GM18508 (cell line): ENCODE results near the gene MTMR11.
"Not testable (repeated sequence)": the region's sequence is repeated elsewhere in the genome, so short reads cannot be mapped to it uniquely, and the experiment has no call there.

ENCODE experiments used
- ATAC-seq: cut with Tn5 transposase; IDR thresholded peaks from one replicate; pipeline ENCODE4 v1.9.1; 2021; ENCODE audit warnings: moderate number of reproducible peaks; ENCODE audit not compliant: insufficient read depth, unreplicated experiment

Gene MTMR11, protein sequence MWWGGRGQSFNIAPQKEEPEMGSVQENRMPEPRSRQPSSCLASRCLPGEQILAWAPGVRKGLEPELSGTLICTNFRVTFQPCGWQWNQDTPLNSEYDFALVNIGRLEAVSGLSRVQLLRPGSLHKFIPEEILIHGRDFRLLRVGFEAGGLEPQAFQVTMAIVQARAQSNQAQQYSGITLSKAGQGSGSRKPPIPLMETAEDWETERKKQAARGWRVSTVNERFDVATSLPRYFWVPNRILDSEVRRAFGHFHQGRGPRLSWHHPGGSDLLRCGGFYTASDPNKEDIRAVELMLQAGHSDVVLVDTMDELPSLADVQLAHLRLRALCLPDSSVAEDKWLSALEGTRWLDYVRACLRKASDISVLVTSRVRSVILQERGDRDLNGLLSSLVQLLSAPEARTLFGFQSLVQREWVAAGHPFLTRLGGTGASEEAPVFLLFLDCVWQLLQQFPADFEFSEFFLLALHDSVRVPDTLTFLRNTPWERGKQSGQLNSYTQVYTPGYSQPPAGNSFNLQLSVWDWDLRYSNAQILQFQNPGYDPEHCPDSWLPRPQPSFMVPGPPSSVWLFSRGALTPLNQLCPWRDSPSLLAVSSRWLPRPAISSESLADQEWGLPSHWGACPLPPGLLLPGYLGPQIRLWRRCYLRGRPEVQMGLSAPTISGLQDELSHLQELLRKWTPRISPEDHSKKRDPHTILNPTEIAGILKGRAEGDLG

DNA sequence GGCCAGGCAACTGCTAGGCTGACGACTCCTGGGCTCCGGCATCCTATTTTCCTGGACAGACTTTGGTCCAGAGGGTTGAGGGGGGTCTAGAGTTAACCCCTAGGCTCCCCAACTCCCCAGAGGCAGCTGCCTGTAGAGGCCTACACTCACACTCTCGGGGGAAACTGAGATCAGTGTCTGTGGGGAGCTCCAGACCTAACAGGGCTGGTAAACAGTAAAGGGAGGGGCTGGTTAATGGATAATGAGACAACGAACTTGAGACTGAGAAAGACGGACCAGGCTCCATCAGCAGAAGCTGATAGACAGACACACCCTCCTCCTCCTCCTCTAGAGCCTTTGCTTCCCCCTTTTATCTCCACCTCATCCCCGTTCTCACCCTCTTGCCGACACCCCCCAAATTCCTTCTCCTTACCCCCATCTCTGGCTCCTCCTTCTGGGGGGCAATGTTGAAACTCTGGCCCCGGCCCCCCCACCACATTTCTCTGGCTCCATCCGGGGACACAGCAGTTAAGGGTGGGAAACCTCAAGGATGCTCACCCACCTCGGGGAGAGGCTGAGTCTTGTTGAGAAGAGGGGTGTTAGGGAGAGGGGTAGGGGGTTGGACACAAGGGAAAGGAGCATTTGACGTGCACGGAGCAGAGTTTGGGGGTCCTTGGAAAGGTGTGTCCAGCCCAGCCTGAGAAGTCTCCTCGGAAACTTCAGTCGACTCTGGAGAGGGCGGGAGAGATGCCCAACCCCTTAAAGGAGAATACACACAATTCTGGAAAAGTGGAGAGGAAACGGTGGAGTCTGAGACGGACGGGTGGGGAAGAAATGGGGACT lies at the start of gene MTMR11:
Gene MTMR11, minus strand, starts transcription at position 710 of the 822 bp plus-strand sequence. Its CDS starts 232 bp downstream, at position 478.
- no peak for ATAC-seq

DNA sequence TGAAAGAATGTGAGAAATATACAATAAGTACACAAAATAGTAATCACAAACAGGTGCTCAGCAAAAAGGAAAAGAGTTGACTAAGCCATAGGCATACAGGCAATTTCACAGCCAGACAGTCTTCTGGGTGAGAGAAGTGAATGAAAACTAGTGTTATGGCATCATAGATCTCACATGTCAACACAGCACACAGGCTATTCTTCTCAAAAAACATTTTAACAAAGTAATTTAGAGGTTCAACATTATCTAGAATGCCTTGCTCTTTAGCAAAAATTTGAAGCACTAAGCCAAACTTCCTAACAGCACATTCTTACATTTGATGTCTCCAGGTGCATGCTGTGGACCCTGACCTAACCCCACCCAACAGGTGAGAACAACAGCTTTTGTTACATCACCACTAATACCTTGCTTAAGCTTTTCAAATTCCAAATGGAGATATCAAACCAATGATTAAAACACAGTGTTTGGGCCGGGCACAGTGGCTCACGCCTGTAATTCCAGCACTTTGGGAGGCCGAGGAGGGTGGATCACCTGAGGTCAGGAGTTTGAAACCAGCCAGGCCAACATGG lies 43.4 kb upstream of the MTMR11 start:
- ATAC-seq = no peak

DNA sequence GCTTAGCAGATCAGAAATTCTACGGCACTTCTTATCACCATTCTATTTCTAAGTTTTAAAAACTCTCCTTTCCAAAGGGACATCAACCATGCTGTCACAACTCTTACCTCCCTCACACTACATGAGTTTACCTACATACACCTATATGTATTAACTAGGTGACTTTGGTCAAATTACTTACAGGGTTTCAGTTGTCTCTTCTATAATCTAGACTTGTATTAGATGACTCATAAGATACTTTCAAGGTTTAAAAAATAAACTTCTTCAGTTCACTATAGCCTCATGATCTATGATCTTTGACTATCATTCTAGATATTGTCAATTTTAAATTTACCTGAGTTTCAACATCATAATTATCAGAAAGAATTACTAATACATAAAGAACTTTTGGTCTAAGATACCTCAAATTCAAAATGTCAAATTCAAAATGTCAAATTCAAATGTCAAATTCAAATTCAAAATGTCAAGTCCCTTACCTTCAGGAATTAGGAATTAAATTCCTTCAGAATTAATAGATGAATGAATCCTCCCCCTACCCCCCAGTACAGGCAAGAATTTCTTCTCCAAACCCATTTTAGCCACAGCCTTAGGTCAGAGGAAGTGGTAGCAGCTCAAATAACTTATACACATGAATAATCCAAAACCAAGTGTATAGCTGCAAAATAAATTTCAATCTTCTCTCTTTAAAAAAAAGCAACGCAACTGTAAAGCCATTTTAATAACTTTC lies 42.7 kb upstream of the MTMR11 start:
- ATAC-seq = no peak

DNA sequence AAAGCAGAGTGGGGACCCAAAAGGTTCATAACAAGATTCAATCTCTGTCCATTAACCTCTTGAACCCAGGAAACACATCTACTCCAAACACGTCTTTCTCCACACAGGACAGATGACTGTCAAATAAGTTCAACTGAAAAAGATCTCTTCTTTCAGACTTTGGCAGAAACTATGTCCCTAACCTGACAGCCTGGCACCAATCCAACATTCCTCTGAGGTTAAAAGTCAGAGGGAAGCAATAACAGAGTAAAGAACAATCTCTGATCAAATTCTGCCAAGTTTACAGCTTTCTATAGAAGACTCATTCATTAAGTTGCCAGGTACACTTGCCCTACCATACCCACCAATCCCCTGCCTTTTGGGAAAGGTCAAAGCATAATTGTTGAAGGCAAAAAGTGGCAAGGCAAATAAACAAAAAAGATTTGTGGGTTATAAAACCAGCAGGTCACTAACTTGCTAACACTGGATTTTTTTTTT lies 41.9 kb upstream of the MTMR11 start:
- no peak for ATAC-seq

DNA sequence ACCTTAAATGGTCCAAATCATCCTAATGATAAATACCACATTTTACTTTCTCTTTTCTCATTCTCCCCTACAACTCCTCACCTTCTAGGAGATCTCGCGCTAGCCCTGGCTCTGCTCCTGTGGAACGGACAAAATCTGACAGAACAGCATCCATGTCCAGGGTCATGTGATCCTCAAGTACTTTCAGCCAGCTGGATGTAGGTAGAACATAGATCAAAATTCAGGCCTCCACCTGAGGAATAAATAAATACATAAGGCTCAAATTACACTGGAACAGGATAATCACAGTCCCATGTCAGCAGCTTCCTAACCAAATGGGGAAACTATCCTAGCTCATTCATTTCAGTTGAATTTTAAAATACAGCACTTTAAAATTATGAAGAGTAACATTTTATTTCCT lies 40.7 kb upstream of the MTMR11 start:
- no peak for ATAC-seq

DNA sequence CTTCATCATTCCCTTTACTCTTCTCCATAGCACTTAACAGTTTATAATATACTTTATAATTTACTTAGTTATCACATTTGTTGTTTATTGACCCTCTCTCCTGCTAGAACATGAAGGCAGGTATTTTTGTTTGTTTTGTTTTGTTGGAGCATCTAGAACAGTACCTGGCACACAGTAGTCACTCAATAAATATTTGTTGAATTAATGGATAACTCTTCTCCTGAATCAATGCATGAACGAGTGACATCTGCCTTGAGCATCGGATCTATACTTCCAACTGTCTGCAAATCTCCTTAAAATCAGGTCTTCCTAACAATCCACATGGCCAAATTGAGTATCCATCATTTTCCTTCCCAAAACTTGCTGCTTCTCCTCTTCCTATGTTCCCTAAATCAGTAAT lies 35.9 kb upstream of the MTMR11 start:
- ATAC-seq = no peak

DNA sequence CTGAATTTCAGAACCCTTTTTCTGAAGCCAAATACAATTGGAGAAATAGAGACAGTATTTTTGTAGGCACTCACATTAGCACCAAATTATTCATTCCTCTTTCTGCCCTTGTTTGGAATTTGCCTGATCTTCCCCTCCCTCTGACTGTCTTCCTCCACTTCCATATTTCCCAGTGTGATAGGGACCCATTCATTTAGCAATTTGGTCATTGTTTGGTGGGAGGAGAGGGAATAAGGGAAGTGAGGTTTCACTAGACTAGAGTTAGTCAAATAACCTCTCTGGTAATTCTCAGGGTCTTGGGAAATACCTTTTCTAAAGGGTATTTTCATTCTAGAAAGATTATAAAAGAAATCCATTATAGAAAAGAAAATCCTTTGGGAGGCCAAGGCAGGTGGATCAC lies 31.0 kb upstream of the MTMR11 start:
- ATAC-seq = no peak

DNA sequence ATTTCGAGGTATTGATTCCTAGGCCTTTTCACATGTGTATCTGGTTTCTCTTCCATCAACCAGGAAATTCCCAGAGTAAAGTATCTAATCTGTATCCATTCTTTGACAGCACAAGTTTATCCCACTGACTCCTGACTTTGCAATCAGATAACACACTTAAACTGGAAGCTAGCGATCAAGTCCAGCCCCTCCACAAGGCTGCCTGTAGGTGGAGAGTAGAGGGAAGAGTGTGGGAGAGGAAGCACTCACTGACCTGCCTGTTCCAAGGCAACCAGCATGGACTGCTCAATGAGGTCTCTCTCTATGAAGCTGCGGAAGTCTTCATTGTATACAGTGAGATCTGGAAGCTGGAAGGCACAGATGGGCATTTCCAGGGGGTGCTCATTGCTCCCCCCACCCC lies 30.4 kb upstream of the MTMR11 start:
- no peak for ATAC-seq

DNA sequence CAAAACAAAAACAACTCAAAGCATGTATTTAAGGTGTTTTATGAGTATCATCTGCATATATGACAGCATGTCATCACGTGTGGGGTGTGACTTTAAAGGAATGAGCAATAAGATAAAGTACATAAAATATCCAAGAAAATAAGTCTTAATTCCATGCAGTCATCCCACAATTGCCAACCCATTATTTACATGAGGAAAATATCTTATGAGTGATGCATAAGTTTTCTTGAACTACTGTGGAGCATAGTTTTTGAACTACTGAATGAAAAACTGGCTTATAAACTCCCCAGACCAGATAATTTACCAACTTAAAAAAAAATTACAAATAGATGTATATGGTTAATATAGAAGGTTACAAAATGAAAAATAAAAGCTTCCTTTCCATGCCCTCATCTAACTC lies 29.7 kb upstream of the MTMR11 start:
- ATAC-seq = no peak

DNA sequence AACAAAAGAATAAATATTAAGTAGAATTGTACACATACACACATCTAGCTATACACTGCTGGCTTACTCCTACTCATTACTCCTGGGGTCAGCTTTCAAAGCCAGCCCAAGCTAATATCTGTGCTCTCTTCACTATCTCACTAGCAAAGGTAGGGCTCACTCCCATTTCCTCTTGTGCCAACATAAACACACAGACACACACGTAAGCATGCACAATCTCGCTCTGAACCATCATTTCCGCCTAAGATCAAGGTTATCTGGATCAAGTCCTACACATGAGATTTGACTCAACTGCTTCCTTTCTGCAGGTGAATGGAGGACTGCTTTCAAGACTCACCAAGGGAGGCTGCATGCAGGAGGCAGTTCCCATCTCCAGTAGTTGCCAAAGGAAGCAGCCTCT lies 28.8 kb upstream of the MTMR11 start:
- no peak for ATAC-seq

DNA sequence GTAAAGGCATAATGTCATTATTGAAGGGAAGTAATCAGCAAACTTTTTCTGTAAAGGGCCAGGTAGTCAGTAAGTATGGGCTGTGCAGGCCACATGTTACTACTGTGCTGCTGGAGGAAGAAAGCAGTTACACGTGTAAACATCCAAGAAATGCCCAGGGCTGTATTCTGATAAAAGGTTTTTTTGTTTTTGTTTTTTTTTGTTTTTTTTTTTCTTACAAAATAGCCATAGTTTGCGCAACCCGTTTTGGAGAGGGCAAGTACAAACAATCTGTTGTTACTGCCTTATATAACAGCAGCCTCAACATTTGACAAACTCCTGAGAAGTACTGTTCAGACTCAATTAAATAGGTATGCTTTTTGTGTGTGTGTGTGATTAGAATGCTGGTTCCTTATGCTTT lies 26.7 kb upstream of the MTMR11 start:
- no peak for ATAC-seq

DNA sequence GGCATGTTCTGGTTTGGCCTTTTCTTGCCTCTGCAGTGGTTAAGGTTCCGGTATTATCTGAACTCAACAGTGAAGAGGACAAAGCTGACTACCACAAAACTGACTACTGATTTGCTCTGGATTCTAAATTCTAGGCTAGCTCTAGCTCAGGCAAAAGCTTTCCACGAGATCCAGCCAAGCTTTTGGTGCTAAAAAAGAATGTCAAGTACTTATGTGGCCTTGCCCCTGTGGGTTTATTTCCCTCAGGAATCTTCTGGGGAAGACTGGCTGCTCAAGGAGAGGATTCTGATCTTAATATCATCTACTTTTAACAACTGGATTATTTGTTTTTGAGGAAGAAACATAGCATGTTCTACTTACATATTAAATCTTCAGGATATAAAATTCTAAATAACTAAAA lies 26.1 kb upstream of the MTMR11 start:
- no peak for ATAC-seq

DNA sequence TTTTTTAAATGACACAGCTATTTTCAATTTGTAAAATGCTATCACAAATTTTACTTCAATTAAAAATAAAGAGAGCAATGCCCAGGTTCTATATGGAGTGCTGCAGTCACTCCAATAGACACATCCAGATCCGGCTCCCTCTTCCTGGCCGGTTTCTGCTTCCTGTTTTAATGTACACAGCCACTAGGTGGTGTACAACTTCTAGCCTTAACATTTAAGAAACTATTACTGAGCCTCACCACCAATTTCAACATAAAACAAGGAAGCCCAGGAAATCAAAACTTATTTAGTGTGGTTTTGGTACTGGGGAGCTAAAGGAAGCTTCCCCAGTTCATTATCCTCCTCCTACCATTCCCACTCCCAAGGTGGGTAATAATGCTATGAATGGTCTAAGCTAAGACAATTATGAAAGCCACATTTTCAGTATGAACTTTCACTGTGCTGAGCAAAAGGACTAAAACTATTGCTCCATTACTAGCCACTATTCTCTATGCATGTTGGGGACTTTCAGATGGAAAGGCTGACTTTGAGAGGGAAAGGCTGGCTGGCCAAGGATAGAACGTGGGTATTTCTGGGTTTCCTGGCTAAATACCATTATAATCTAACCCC lies 25.5 kb upstream of the MTMR11 start:
- ATAC-seq = no peak

DNA sequence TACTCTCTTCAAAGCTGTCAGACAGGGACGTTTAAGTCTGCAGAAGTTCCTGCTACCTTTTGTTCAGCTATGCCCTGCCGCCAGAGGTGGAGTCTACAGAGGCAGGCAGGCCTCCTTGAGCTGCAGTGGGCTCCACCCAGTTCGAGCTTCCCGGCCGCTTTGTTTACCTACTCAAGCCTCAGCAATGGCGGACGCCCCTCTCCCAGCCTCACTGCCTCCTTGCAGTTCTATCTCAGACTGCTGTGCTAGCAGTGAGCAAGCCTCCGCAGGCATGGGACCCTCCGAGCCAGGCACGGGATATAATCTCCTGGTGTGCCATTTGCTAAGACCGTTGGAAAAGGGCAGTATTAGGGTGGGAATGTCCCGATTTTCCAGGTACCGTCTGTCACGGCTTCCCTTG lies 20.9 kb upstream of the MTMR11 start:
- not testable (repeated sequence) for ATAC-seq

DNA sequence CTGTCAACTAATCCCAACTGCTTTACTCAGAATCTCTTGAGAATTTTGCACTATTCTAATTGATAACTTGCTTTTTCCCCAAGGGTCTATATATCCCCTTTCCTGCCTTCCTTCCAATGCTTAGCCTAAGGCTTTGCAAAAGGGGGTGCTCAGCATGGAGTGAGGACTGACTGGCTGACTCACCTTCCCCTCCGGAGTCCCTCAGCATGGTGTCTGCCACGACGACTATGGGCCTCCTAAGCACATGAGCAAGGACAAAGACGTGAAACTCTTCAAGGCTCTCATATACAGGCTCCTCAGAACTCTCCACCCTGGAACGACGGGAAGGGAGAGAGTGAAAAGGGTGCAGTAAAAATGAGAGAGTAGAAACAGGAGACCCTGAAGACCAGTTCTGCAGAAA lies 13.2 kb upstream of the MTMR11 start:
- no peak for ATAC-seq

DNA sequence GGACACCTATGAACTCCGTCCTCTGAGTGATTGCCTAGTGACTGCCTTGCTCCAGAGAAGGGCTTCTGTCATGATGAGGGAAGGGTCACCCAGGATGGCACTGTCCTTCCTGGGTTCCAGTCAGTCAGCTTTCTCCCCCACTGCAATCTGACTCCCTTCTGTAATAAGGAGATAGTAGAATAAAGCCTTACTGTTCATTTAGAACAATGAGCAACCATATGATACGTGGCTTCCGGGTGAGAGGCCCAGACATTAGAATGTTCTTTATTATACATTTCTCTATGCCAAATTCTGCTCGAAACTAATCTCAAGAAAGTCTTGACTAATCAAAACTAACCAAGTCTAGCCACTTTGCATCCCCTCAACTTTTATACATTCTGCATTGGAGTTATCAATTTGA lies 8.5 kb upstream of the MTMR11 start:
- no peak for ATAC-seq

DNA sequence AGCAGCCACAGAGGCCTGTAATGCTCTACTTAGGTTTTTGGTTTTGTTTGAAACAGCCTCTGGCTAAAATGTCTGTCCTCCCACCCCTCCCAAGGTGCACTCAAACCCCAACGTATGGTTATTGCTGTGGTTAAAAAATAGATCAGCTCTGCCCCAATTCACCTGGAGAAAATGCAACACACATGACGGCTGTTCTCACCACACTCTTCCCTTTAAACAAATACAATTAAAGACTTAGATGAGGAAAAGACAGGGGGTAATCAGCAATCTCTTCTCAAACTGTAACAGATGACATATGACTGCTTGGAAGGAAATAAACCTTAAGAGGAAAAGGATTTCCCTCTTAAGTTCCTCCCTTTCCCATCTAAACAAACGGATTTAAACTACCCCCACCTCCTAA lies 6.2 kb upstream of the MTMR11 start:
- no peak for ATAC-seq

DNA sequence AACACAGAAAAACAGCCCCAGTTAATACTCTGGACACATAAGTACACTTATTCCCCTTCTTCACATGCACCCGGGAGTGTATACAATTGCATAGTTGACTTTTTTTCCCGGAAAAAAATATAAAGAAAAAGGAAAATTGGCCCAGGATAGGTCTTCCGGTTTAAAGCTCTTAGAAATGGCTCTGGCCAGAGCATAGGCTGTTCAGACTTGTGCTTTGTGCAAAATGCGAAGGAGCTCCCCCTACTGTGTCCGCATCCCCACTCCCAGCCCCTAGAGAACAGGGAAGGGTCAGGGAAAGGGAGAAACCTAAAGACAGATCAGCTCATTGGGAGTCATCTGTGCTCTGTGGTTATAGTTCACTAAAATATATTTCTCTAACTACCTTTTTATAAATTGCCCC lies 5.5 kb upstream of the MTMR11 start:
- no peak for ATAC-seq

DNA sequence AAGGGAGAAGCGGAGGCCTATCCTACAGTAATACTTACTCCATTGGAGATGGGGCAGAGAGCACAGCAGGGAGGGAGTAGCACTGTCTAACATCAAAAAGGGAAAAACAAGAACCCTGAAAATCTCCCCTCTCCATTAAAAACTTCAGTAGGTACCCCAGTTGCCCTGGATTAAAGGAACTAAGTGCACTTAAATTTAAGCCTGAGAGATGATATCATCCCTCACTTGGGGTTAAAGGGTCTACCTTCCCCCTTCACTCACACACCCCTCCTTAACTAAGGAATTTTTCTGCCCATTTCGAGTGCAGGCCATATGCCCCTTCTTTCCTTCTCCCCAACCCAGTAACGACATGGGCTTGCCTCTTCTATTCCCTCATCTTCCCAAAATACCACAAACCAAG lies 3.7 kb upstream of the MTMR11 start:
- no peak for ATAC-seq

DNA sequence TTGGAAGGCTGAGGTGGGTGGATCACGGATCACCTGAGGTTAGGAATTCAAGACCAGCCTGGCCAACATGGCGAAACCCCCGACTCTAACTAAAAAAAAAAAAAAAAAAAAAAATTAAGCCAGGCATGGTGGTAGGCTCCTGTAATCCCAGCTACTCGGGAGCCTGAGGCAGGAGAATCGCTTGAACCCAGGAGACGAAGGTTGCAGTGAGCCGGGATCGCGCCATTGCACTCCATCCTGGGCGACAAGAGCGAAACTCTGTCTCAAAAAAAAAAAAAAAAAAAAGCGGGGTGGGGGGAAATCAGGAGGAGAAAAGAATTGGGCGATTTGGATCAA lies 2.0 kb upstream of the MTMR11 start:
- ATAC-seq = not testable (repeated sequence)
